Neural cell (in vitro differentiated cells): Measurements from ENCODE around the gene CIRBP. TPM values are rescaled to one million over a fixed set of nuclear protein-coding genes. Genes with fewer than 3 reads are reported as not detected.

Experiments
- H2AFZ ChIP-seq: fragments of 200-600, 300-800 bp; sonication (generic), shearing (Covaris generic); 2 replicates; pipeline ENCODE4 v1.6.0; 2014; ENCODE audit warnings: low read depth, mild to moderate bottlenecking, antibody characterized with exemption, low read length, moderate library complexity
- H3F3A ChIP-seq: fragments of 200-600 bp; shearing (Covaris generic); 2 replicates; pipeline ENCODE4 v1.6.1; 2016; ENCODE audit warnings: mild to moderate bottlenecking, moderate library complexity, mixed read lengths, antibody characterized with exemption, low read length; ENCODE audit not compliant: insufficient read depth, poor library complexity, severe bottlenecking
- H3K27ac ChIP-seq: fragments of 200-600, 300-800 bp; sonication (generic), shearing (Covaris generic); 2 replicates; pipeline ENCODE4 v1.5.1; 2014; ENCODE audit warnings: mild to moderate bottlenecking, low read length, moderate library complexity
- H3K27me3 ChIP-seq: fragments of 300-800, 200-600 bp; sonication (generic), shearing (Covaris generic); 2 replicates; pipeline ENCODE4 v1.6.0; 2014; ENCODE audit warnings: mild to moderate bottlenecking, low read depth, low read length, moderate library complexity; ENCODE audit not compliant: insufficient read depth
- H3K36me3 ChIP-seq: fragments of 300-800, 200-600 bp; sonication (generic), shearing (Covaris generic); 2 replicates; pipeline ENCODE4 v1.5.1; 2014; ENCODE audit warnings: mild to moderate bottlenecking, antibody characterized with exemption, low read length, moderate library complexity; ENCODE audit not compliant: insufficient read depth
- H3K4me2 ChIP-seq: fragments of 300-800, 200-600 bp; sonication (generic), shearing (Covaris generic); 2 replicates; pipeline ENCODE4 v1.6.0; 2014; ENCODE audit warnings: mild to moderate bottlenecking, low read length
- H3K4me3 ChIP-seq: fragments of 300-800, 200-600 bp; sonication (generic), shearing (Covaris generic); 2 replicates; pipeline ENCODE4 v1.5.1; 2014; ENCODE audit warnings: mild to moderate bottlenecking, low read length, moderate library complexity
- H3K79me2 ChIP-seq: fragments of 200-600 bp; shearing (Covaris generic); replicated peaks from 2 replicates; pipeline ENCODE4 v1.6.0; 2014; ENCODE audit warnings: mild to moderate bottlenecking, low read length, moderate library complexity; ENCODE audit not compliant: insufficient read depth
- H3K9ac ChIP-seq: fragments of 300-800, 200-600 bp; sonication (generic), shearing (Covaris generic); 2 replicates; pipeline ENCODE4 v1.6.1; 2016; ENCODE audit warnings: mild to moderate bottlenecking, low read length, mixed read lengths
- H3K9me2 ChIP-seq: fragments of 200-600 bp; shearing (Covaris generic); 2 replicates; pipeline ENCODE4 v1.6.1; 2016; ENCODE audit warnings: mild to moderate bottlenecking, low read length, mixed read lengths; ENCODE audit not compliant: insufficient read depth
- H3K9me3 ChIP-seq: fragments of 200-600, 300-800 bp; sonication (generic), shearing (Covaris generic); 2 replicates; pipeline ENCODE4 v1.6.1; 2016; ENCODE audit warnings: mild to moderate bottlenecking, mixed run types, low read length, moderate library complexity, mixed read lengths
- H4K20me1 ChIP-seq: fragments of 200-600 bp; shearing (Covaris generic); 2 replicates; pipeline ENCODE4 v1.6.1; 2016; ENCODE audit warnings: mild to moderate bottlenecking, mixed run types; ENCODE audit not compliant: insufficient read depth
- EP300 ChIP-seq: fragments of 450-650 bp; conservative IDR thresholded peaks from 2 replicates; pipeline ENCODE4 v1.6.1; 2014; ENCODE audit warnings: antibody characterized with exemption, mild to moderate bottlenecking, moderate library complexity; ENCODE audit not compliant: poor library complexity, severe bottlenecking
- EZH2 ChIP-seq: fragments of 200-600, 300-800 bp; shearing (Covaris generic), sonication (generic); IDR thresholded peaks from 2 replicates; pipeline ENCODE4 v1.6.1; 2014; ENCODE audit warnings: antibody characterized with exemption, low read length, borderline replicate concordance, mild to moderate bottlenecking; ENCODE audit not compliant: insufficient read depth, poor library complexity, severe bottlenecking
- MXI1 ChIP-seq: fragments of 450-650 bp; conservative IDR thresholded peaks from 2 replicates; pipeline ENCODE4 v1.6.1; 2014; ENCODE audit warnings: antibody characterized with exemption, mild to moderate bottlenecking; ENCODE audit not compliant: poor library complexity, severe bottlenecking
- POLR2AphosphoS5 ChIP-seq: IDR thresholded peaks from 2 replicates; pipeline ENCODE4 v1.6.1; 2012
- RAD21 ChIP-seq: fragments of 450-650 bp; conservative IDR thresholded peaks from 2 replicates; pipeline ENCODE4 v1.6.1; 2014; ENCODE audit warnings: antibody characterized with exemption, mild to moderate bottlenecking, moderate library complexity
- SMC3 ChIP-seq: fragments of 450-650 bp; conservative IDR thresholded peaks from 2 replicates; pipeline ENCODE4 v1.6.1; 2014; ENCODE audit warnings: antibody characterized with exemption, mild to moderate bottlenecking, moderate library complexity; ENCODE audit not compliant: poor library complexity
- TAF1 ChIP-seq: IDR thresholded peaks from 2 replicates; pipeline ENCODE4 v1.6.1; 2012; ENCODE audit warnings: low read depth
- polyA plus RNA-seq: library from polyadenylated mRNA; depleted of rRNA; stranded (reverse); fragments of >200 nt; gene quantifications from 2 replicates; pipeline ENCODE4 v1.2.3, GENCODE V29; 2014
- TF ChIP-seq, protein P1 (sequence below): fragments of 450-650 bp; IDR thresholded peaks from 2 replicates; pipeline ENCODE4 v1.5.1; 2014; ENCODE audit warnings: antibody characterized with exemption, mild to moderate bottlenecking, moderate library complexity; ENCODE audit not compliant: poor library complexity, severe bottlenecking
- TF ChIP-seq, protein P2 (sequence below): IDR thresholded peaks from 2 replicates; pipeline ENCODE4 v1.6.1; 2012; ENCODE audit warnings: borderline replicate concordance

CIRBP gene
- polyA plus RNA-seq, 1 donor from 2014 or later, result 1,663 TPM

DNA sequence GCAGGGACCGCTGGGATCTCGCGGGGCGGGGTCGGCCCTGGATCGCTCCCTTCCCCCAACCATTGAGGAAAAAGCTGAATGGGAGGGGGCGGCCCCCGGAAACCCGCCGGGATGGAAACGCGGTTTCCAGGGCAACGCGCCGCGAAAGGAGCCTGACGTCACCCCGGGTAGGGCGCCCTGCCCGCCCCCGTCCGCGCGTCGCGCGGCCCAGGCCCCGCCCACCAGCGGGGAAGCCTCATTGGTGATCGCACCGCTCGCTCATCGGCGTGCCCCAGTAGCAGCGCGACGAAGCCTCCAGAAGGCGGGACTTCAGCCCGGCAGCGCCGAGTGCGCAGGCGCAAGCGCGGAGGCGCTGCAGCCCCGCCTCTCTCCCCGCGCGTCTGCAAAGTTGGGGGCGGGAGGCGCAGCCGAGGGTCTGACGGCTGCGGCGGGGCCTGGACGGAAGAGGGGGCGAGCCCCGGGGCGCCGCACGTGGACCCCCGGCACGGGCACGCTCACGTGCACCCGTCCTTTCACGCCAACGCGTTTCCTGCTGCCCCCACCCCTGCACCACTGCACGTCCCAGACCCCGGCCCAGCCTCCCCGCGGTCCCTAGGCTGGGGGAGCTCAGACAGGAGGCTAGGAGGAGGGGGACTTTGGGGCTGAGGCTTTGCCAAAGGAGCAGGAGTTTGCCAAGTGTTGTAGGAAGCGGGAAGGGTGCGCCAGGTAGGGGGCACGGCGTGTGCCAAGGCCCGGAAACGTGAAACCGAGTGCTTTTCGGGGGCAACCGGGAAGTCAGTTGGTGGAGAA is 8.2 kb upstream of the CIRBP start:
- Histone ChIP-seq H3F3A (no peaks in the 10 kb centered on the region), H4K20me1 (no peaks in the 10 kb centered on the region), H3K27ac (peak overlapping the region; percentile 98), H3K27me3 (no peaks in the 10 kb centered on the region), H3K9me3 (no peaks in the 10 kb centered on the region), H3K4me3 (peak overlapping the region; percentile 83), H3K4me2 (peak overlapping the region; percentile 94), H3K9ac (peak overlapping the region; percentile 95), H3K79me2 (peaks cover 35% of the 10 kb centered on the region), H3K9me2 (no peaks in the 10 kb centered on the region), H3K36me3 (no peaks in the 10 kb centered on the region), H2AFZ (peak overlapping the region; percentile 49)
- TF ChIP-seq TAF1 (peak; percentile 34), RAD21 (no peak), EZH2 (no peak), SMC3 (peak; percentile 36), POLR2AphosphoS5 (peak; percentile 86), EP300 (peak; percentile 54), MXI1 (peak; percentile 89)
- TF ChIP-seq, protein P1, sequence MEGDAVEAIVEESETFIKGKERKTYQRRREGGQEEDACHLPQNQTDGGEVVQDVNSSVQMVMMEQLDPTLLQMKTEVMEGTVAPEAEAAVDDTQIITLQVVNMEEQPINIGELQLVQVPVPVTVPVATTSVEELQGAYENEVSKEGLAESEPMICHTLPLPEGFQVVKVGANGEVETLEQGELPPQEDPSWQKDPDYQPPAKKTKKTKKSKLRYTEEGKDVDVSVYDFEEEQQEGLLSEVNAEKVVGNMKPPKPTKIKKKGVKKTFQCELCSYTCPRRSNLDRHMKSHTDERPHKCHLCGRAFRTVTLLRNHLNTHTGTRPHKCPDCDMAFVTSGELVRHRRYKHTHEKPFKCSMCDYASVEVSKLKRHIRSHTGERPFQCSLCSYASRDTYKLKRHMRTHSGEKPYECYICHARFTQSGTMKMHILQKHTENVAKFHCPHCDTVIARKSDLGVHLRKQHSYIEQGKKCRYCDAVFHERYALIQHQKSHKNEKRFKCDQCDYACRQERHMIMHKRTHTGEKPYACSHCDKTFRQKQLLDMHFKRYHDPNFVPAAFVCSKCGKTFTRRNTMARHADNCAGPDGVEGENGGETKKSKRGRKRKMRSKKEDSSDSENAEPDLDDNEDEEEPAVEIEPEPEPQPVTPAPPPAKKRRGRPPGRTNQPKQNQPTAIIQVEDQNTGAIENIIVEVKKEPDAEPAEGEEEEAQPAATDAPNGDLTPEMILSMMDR, result no peak
- TF ChIP-seq, protein P2, sequence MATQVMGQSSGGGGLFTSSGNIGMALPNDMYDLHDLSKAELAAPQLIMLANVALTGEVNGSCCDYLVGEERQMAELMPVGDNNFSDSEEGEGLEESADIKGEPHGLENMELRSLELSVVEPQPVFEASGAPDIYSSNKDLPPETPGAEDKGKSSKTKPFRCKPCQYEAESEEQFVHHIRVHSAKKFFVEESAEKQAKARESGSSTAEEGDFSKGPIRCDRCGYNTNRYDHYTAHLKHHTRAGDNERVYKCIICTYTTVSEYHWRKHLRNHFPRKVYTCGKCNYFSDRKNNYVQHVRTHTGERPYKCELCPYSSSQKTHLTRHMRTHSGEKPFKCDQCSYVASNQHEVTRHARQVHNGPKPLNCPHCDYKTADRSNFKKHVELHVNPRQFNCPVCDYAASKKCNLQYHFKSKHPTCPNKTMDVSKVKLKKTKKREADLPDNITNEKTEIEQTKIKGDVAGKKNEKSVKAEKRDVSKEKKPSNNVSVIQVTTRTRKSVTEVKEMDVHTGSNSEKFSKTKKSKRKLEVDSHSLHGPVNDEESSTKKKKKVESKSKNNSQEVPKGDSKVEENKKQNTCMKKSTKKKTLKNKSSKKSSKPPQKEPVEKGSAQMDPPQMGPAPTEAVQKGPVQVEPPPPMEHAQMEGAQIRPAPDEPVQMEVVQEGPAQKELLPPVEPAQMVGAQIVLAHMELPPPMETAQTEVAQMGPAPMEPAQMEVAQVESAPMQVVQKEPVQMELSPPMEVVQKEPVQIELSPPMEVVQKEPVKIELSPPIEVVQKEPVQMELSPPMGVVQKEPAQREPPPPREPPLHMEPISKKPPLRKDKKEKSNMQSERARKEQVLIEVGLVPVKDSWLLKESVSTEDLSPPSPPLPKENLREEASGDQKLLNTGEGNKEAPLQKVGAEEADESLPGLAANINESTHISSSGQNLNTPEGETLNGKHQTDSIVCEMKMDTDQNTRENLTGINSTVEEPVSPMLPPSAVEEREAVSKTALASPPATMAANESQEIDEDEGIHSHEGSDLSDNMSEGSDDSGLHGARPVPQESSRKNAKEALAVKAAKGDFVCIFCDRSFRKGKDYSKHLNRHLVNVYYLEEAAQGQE, result peak; percentile 28

DNA sequence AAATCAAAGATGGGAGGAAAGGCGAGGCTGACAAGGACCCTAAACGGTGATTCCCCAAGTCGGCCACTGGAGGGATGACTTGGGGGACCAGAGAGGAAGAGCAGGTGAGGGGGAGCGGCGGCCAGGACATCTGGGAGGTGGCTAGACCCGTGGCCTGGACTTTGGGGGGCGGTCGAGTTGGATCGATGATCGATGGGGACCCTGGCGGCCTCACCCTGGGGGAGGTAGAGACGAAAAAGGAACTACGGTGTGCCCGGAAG is 7.7 kb upstream of the CIRBP start:
- Histone ChIP-seq H3K27ac (peak overlapping the region; percentile 98), H3K9me3 (no peaks in the 10 kb centered on the region), H3K4me2 (peak overlapping the region; percentile 94), H3K9ac (peak overlapping the region; percentile 95), H3K4me3 (peak overlapping the region; percentile 83), H3F3A (no peaks in the 10 kb centered on the region), H3K79me2 (peaks cover 35% of the 10 kb centered on the region), H3K36me3 (no peaks in the 10 kb centered on the region), H3K9me2 (no peaks in the 10 kb centered on the region), H4K20me1 (no peaks in the 10 kb centered on the region), H3K27me3 (no peaks in the 10 kb centered on the region), H2AFZ (peak overlapping the region; percentile 49)
- TF ChIP-seq SMC3 (no peak), RAD21 (no peak), MXI1 (no peak)
- TF ChIP-seq, protein P1, result peak; percentile 51
